Nephron progenitor cell (in vitro differentiated cells): Measurements from ENCODE around the gene APIP.
"Not testable (repeated sequence)": the region's sequence is repeated elsewhere in the genome, so short reads cannot be mapped to it uniquely, and the experiment has no call there.

Experiments used
- DNase-seq: peaks from one replicate; pipeline ENCODE4 v3.0.0; 2021
- H3K27ac Mint-ChIP-seq: 2 replicates; pipeline ENCODE4 v1.8.0; 2021; ENCODE audit warnings: mild to moderate bottlenecking, moderate library complexity, mixed read lengths
- H3K27me3 Mint-ChIP-seq: 2 replicates; pipeline ENCODE4 v1.8.0; 2021; ENCODE audit warnings: mild to moderate bottlenecking, low read depth, mixed read lengths; ENCODE audit not compliant: poor library complexity
- H3K36me3 Mint-ChIP-seq: 2 replicates; pipeline ENCODE4 v1.8.0; 2021; ENCODE audit warnings: low read depth, mixed read lengths
- H3K4me1 Mint-ChIP-seq: 2 replicates; pipeline ENCODE4 v1.8.0; 2021; ENCODE audit warnings: mixed read lengths
- H3K4me3 Mint-ChIP-seq: 2 replicates; pipeline ENCODE4 v1.8.0; 2021; ENCODE audit warnings: mild to moderate bottlenecking, moderate library complexity, mixed read lengths
- H3K9me3 Mint-ChIP-seq: 2 replicates; pipeline ENCODE4 v1.8.0; 2021; ENCODE audit warnings: mild to moderate bottlenecking, moderate library complexity, mixed read lengths
- TF ChIP-seq, protein P1 (sequence below): fragments of 200-600 bp; sonication (generic); IDR thresholded peaks from 2 replicates; pipeline ENCODE4 v1.5.0; 2021; ENCODE audit warnings: antibody characterized with exemption

The APIP gene

DNA sequence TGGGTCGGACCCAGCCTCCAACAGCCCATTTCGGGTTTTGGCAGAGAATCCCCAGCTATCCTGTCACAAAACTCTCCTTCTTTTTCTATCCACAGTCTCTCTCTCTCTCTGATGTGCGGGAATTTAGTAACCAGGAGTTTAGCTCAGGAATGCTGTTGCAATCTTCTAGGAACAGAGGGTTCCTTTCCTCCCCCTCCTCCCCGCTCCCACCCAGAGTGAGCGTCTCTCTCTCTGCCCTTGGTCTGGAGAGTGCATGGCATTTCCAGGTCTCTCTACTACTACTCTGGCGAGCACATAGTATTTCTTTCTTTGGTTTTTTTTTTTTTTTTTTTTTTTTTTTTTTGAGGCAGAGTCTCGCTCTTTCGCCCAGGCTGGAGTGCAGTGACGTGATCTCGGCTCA lies 17.7 kb downstream of the APIP start:
- no peak for DNase-seq
- TF ChIP-seq, protein P1, sequence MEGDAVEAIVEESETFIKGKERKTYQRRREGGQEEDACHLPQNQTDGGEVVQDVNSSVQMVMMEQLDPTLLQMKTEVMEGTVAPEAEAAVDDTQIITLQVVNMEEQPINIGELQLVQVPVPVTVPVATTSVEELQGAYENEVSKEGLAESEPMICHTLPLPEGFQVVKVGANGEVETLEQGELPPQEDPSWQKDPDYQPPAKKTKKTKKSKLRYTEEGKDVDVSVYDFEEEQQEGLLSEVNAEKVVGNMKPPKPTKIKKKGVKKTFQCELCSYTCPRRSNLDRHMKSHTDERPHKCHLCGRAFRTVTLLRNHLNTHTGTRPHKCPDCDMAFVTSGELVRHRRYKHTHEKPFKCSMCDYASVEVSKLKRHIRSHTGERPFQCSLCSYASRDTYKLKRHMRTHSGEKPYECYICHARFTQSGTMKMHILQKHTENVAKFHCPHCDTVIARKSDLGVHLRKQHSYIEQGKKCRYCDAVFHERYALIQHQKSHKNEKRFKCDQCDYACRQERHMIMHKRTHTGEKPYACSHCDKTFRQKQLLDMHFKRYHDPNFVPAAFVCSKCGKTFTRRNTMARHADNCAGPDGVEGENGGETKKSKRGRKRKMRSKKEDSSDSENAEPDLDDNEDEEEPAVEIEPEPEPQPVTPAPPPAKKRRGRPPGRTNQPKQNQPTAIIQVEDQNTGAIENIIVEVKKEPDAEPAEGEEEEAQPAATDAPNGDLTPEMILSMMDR = no peak
- Mint-ChIP-seq H3K9me3 (peaks cover 74% of the 10 kb centered on the region), H3K4me1 (no peaks in the 10 kb centered on the region), H3K27me3 (no peaks in the 10 kb centered on the region), H3K36me3 (peaks cover 82% of the 10 kb centered on the region), H3K27ac (no peak overlapping the region), H3K4me3 (no peak overlapping the region)

DNA sequence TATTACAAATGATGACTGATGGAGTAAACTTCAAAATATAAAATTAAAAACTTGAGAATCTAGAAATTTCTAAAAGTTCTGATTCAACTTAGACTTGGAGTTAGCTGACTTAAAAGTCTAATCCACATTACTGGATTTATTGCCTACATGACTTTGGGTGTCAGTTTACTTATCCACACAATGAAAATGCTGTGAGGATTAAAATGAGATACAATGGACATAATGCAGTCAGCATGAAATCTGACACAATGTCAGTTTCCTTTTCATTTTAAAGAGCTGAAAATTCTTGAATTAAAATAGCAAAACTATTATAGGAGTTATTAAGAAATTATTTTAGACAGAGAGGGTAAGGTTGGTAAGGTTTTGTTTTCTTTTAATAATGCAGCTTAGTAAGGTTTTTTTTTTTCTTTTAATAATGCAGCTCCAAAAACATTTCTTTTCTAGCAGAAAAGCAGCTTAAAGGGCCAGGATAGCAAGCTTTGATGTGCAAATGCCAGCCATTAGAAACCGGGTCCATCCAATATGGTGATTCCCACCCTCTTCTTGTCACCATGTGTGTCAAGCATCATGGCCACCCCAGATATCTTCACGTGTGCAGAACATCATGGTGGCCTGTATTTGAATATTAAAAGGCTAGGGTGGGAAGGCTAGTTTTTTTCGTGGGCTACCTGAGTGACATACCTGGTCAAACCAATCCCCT lies 18.9 kb downstream of the APIP start:
- Mint-ChIP-seq H3K4me3 (no peak overlapping the region), H3K4me1 (no peaks in the 10 kb centered on the region), H3K9me3 (peaks cover 64% of the 10 kb centered on the region), H3K27me3 (no peaks in the 10 kb centered on the region), H3K27ac (no peak overlapping the region), H3K36me3 (peaks cover 72% of the 10 kb centered on the region)
- DNase-seq = no peak
- TF ChIP-seq, protein P1 = no peak

DNA sequence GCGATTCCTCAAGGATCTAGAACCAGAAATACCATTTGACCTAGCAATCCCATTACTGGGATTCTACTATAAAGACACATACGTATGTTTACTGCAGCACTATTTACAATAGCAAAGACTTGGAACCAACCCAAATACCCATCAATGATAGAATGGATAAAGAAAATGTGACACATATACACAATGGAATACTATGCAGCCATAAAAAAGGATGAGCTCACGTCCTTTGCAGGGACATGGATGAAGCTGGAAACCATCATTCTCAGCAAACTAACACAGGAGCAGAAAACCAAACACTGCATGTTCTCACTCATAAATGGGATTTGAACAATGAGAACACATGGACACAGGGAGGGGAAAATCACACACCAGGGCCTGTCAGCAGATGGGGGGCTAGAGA lies 20.0 kb downstream of the APIP start:
- Mint-ChIP-seq H3K36me3 (peaks cover 61% of the 10 kb centered on the region), H3K9me3 (peaks cover 54% of the 10 kb centered on the region)
- H3K4me1 Mint-ChIP-seq, H3K4me3 Mint-ChIP-seq, H3K27me3 Mint-ChIP-seq, DNase-seq, H3K27ac Mint-ChIP-seq: not testable (repeated sequence)

DNA sequence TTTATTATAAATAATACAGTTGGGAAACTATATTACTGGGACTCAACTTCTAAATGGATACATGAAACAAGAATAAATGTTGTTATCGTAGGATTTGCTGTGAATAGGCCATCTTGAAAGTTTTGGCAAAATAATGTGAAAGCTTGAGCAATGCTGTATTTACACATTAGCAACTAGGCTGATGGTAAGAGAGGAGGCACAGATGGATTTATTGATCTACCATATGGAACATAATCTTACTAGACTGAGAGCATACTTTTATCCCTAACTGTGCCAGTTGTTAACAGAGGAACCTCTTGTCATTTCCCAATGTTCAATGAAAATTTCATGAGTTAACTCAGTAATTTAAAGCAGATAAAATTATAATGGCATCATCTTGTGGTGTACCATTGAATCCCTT lies 22.8 kb downstream of the APIP start:
- Mint-ChIP-seq H3K36me3 (peaks cover 48% of the 10 kb centered on the region), H3K27me3 (no peaks in the 10 kb centered on the region), H3K27ac (no peak overlapping the region), H3K4me3 (no peak overlapping the region), H3K9me3 (peaks cover 27% of the 10 kb centered on the region), H3K4me1 (no peaks in the 10 kb centered on the region)
- TF ChIP-seq, protein P1 = no peak
- no peak for DNase-seq

DNA sequence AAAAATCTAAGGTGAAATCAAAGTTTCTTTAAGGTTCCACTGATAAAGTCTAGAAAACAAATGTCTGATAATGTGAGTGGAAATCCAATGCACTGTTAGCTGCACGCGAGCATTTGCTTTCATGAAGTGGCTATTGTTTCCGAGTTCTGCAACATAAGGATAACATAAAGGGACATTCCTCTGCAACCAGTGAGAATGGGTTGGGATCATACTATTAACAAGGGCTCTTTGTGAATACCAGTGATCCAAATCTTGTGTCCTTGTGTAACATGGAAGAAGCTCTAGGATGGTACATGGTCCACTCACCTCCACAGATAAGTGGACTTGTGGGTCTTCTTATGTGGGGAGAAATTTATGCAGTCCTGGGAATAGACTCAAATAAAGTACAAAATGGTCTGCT lies 24.6 kb downstream of the APIP start:
- Mint-ChIP-seq H3K27me3 (no peaks in the 10 kb centered on the region), H3K4me1 (no peaks in the 10 kb centered on the region), H3K4me3 (no peak overlapping the region), H3K36me3 (peaks cover 44% of the 10 kb centered on the region), H3K27ac (no peak overlapping the region), H3K9me3 (peaks cover 9% of the 10 kb centered on the region)
- TF ChIP-seq, protein P1 = no peak
- DNase-seq = no peak

DNA sequence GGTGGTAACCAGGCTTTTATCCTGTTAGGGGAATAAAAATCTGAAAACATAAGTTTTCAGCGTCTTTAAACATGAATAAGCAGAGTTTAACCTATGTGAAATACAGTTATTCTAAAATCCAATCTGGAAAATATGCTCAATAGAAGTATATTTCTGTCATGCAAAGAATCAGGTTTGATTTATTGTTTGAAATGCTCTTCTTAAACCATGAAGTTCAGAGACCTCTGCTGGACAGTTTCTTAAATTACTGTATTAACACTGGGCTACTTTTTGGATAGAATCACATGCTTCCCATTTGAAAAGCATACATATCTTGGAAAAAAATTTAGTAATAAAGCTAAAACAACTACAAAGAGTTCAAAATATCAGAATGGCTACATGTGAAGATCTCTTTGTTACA lies 25.4 kb downstream of the APIP start:
- no peak for DNase-seq
- H3K9me3 Mint-ChIP-seq = peaks cover 1% of the 10 kb centered on the region
- TF ChIP-seq, protein P1 = no peak
- no peak overlapping the region for H3K27ac Mint-ChIP-seq
- no peak overlapping the region for H3K4me3 Mint-ChIP-seq
- peaks cover 36% of the 10 kb centered on the region for H3K36me3 Mint-ChIP-seq
- no peaks in the 10 kb centered on the region for H3K4me1 Mint-ChIP-seq
- no peaks in the 10 kb centered on the region for H3K27me3 Mint-ChIP-seq
